SKM-1 treated with dmso at 0.1 percent for 144 hours (cell line): ENCODE results near the gene CCDC89.
"Not testable (repeated sequence)": the region's sequence is repeated elsewhere in the genome, so short reads cannot be mapped to it uniquely, and the experiment has no call there.

Experiments used
- DNase-seq: peaks from one replicate; lab custom pipeline; 2025; ENCODE audit not compliant: unreplicated experiment; lab: John Stamatoyannopoulos, UW

Gene CCDC89

GRCh38 chr11:85654343-85654742 lies 31.7 kb downstream of the CCDC89 start:
- DNase-seq: not testable (repeated sequence)

GRCh38 chr11:85652786-85653447 lies 33.1 kb downstream of the CCDC89 start:
- no peak for DNase-seq

GRCh38 chr11:85651118-85651517 lies 34.9 kb downstream of the CCDC89 start:
- DNase-seq: no peak

GRCh38 chr11:85647604-85648299 lies 38.2 kb downstream of the CCDC89 start, which contains the start of gene TMEM126A:
TMEM126A (plus strand) TSS chr11:85647967; CDS start chr11:85650256, 2,289 bp downstream.
- peak; percentile 79 for DNase-seq

GRCh38 chr11:85647078-85647477 lies 38.9 kb downstream of the CCDC89 start:
- no peak for DNase-seq

- DNase-seq: no peak
Measured at GRCh38 chr11:85643191-85643614, 42.8 kb downstream of the CCDC89 start.

- no peak for DNase-seq
Measured at GRCh38 chr11:85634747-85635146, 51.2 kb downstream of the CCDC89 start.
